22Rv1 (cell line): ENCODE results near the gene CLASP1.

Experiments used
- CTCF ChIP-seq: fragments of 450-650 bp; IDR thresholded peaks from 2 replicates; pipeline ENCODE4 v1.5.1; 2017; ENCODE audit warnings: mild to moderate bottlenecking
- ZFX ChIP-seq: fragments of 450-650 bp; IDR thresholded peaks from 2 replicates; pipeline ENCODE4 v1.6.1; 2017; ENCODE audit warnings: antibody characterized with exemption, borderline replicate concordance

- TF ChIP-seq CTCF (no peak), ZFX (no peak)
These were observed 283.2 kb downstream of the CLASP1 start for GRCh38 chr2:121366040-121366439.
